Tibial nerve (tissue), 3 donors: Measurements from ENCODE around the gene POLR2F.

Experiments used
- POLR2A ChIP-seq, 2 donors: fragments of 450-650 bp; IDR thresholded peaks; one replicate each; pipeline ENCODE4 v1.6.1; 2017; ENCODE audit warnings: antibody characterized with exemption in 2 of 2, mild to moderate bottlenecking in 2 of 2, moderate library complexity in 2 of 2
- TF ChIP-seq, protein P1 (sequence below), 5 experiments: fragments of 200-600 bp in 3 of 5; fragments of 450-650 bp in 2 of 5; sonication (generic) in 3 of 5; IDR thresholded peaks; one replicate each; pipeline ENCODE4 v1.5.1; 2016 to 2019; ENCODE audit warnings: antibody characterized with exemption in 5 of 5, mild to moderate bottlenecking in 3 of 5, moderate library complexity in 2 of 5

DNA sequence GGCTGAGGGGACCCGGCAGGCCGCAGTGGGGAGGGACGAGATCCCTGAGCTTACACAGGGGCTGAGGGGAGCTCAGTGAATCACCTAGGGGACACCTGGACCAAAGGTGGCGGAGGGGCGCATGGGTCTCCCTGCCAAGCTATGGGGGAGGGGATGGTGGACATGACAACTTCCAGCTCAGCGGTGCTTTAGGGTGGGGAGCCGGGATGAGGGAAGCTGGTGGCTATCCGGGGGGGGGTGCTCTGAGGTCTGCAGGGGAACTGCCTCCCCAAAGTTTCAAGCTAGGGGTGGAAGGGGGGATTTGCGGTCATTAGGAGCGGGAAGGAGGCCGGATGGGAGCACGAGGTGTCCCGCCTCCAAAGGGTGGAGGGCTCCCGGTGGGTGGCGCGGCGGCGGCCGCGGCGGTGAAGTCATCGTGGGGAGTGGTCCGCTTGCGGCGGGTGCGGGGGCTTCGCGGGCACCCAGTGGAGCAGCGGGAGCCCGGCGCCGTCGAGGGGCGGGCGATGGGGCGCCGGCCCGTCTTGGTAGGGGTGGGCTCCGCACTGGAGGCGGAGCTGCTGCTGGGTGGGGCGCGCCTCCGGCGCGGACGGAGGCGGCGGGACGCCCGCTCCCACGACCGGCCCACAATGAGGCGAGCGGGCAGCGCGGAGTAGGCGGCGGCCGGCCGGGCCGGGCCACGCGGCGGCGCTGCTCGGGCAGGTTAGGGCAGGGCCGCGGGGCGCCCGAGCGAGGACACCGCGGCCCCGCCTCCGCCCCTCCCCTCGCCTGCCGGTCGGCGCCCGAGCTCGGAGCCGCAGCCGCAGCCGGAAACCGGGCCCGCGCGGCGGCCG lies 47.8 kb upstream of the POLR2F start, which contains the start of gene MICALL1:
- TF ChIP-seq POLR2A (IDR thresholded peaks at IDR 0.05): peak in 1 of 2 donors; percentile 27
- TF ChIP-seq, protein P1, sequence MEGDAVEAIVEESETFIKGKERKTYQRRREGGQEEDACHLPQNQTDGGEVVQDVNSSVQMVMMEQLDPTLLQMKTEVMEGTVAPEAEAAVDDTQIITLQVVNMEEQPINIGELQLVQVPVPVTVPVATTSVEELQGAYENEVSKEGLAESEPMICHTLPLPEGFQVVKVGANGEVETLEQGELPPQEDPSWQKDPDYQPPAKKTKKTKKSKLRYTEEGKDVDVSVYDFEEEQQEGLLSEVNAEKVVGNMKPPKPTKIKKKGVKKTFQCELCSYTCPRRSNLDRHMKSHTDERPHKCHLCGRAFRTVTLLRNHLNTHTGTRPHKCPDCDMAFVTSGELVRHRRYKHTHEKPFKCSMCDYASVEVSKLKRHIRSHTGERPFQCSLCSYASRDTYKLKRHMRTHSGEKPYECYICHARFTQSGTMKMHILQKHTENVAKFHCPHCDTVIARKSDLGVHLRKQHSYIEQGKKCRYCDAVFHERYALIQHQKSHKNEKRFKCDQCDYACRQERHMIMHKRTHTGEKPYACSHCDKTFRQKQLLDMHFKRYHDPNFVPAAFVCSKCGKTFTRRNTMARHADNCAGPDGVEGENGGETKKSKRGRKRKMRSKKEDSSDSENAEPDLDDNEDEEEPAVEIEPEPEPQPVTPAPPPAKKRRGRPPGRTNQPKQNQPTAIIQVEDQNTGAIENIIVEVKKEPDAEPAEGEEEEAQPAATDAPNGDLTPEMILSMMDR (IDR thresholded peaks at IDR 0.05): peak in 4 of 5 experiments; percentile 40 to 74 (median 56)
